MG63 (cell line): ENCODE results near the gene LPCAT1. TPM values are rescaled to one million over a fixed set of nuclear protein-coding genes. Genes with fewer than 3 reads are reported as not detected.
A peak's percentile ranks its signal among the peaks of the same experiment; 100 is the strongest.

ENCODE experiments used
- DNase-seq: peaks from one replicate; pipeline ENCODE4 v3.0.0-alpha.2; 2020
- H3K27me3 ChIP-seq: fragments of 250-450 bp; sonication (Bioruptor Pico); 2 replicates; pipeline ENCODE4 v1.5.1; 2020; ENCODE audit warnings: mild to moderate bottlenecking, moderate library complexity
- H3K36me3 ChIP-seq: fragments of 250-450 bp; sonication (Bioruptor Pico); 2 replicates; pipeline ENCODE4 v1.5.1; 2020; ENCODE audit warnings: mild to moderate bottlenecking, moderate library complexity
- H3K4me3 ChIP-seq: fragments of 250-450 bp; sonication (Bioruptor Pico); 2 replicates; pipeline ENCODE4 v1.5.1; 2020; ENCODE audit warnings: mild to moderate bottlenecking, moderate library complexity
- H3K9me3 ChIP-seq: fragments of 250-450 bp; sonication (Bioruptor Pico); 2 replicates; pipeline ENCODE4 v1.5.1; 2020; ENCODE audit warnings: mild to moderate bottlenecking, moderate library complexity
- total RNA-seq: library from RNA; depleted of rRNA; stranded (reverse); fragments of >200 nt; shearing (Covaris generic); gene quantifications from 2 replicates; pipeline ENCODE4 v1.2.3, GENCODE V29; 2014; ENCODE audit warnings: low replicate concordance

Gene LPCAT1
- total RNA-seq, 1 experiment from 2014 or later: 166 TPM

- Histone ChIP-seq H3K36me3 (peaks cover 96% of the 10 kb centered on the region), H3K27me3 (no peaks in the 10 kb centered on the region), H3K9me3 (no peaks in the 10 kb centered on the region), H3K4me3 (no peak overlapping the region)
- no peak for DNase-seq
These were observed 24.9 kb downstream of the LPCAT1 start for GRCh38 chr5:1498623-1499416.

- no peak for DNase-seq
- no peaks in the 10 kb centered on the region for H3K27me3 ChIP-seq
- H3K9me3 ChIP-seq: no peaks in the 10 kb centered on the region
- no peak overlapping the region for H3K4me3 ChIP-seq
- H3K36me3 ChIP-seq: peaks cover 98% of the 10 kb centered on the region
These were observed 25.8 kb downstream of the LPCAT1 start for GRCh38 chr5:1497795-1498622.

- H3K36me3 ChIP-seq: peaks cover 98% of the 10 kb centered on the region
- no peak overlapping the region for H3K4me3 ChIP-seq
- no peaks in the 10 kb centered on the region for H3K9me3 ChIP-seq
- H3K27me3 ChIP-seq: no peaks in the 10 kb centered on the region
- DNase-seq: no peak
These were observed 26.4 kb downstream of the LPCAT1 start for GRCh38 chr5:1497242-1497777.

GRCh38 chr5:1495525-1495897 is 28.2 kb downstream of the LPCAT1 start:
- Histone ChIP-seq H3K4me3 (no peak overlapping the region), H3K9me3 (no peaks in the 10 kb centered on the region)
- DNase-seq: no peak

GRCh38 chr5:1494780-1495524 is 28.8 kb downstream of the LPCAT1 start:
- no peak for DNase-seq
- peaks cover 96% of the 10 kb centered on the region for H3K36me3 ChIP-seq
- no peaks in the 10 kb centered on the region for H3K27me3 ChIP-seq
- no peak overlapping the region for H3K4me3 ChIP-seq
- H3K9me3 ChIP-seq: no peaks in the 10 kb centered on the region

More at GRCh38 chr5:1495525-1495897, 28.2 kb downstream of the LPCAT1 start:
- H3K27me3 ChIP-seq: no peaks in the 10 kb centered on the region
- peaks cover 96% of the 10 kb centered on the region for H3K36me3 ChIP-seq

- Histone ChIP-seq H3K4me3 (no peak overlapping the region), H3K27me3 (no peaks in the 10 kb centered on the region), H3K36me3 (peaks cover 96% of the 10 kb centered on the region), H3K9me3 (no peaks in the 10 kb centered on the region)
- DNase-seq: no peak
These were observed 29.8 kb downstream of the LPCAT1 start for GRCh38 chr5:1493941-1494340.

- Histone ChIP-seq H3K4me3 (no peak overlapping the region), H3K36me3 (peaks cover 96% of the 10 kb centered on the region), H3K27me3 (no peaks in the 10 kb centered on the region), H3K9me3 (no peaks in the 10 kb centered on the region)
- no peak for DNase-seq
These were observed 30.3 kb downstream of the LPCAT1 start for GRCh38 chr5:1493413-1493812.

GRCh38 chr5:1492757-1493156 is 31.0 kb downstream of the LPCAT1 start:
- no peak for DNase-seq
- H3K36me3 ChIP-seq: peaks cover 96% of the 10 kb centered on the region
- H3K4me3 ChIP-seq: no peak overlapping the region
- no peaks in the 10 kb centered on the region for H3K9me3 ChIP-seq
- H3K27me3 ChIP-seq: no peaks in the 10 kb centered on the region

GRCh38 chr5:1490376-1490775 is 33.4 kb downstream of the LPCAT1 start:
- H3K27me3 ChIP-seq: no peaks in the 10 kb centered on the region
- no peak overlapping the region for H3K4me3 ChIP-seq
- no peak for DNase-seq
- no peaks in the 10 kb centered on the region for H3K9me3 ChIP-seq
- H3K36me3 ChIP-seq: peaks cover 99% of the 10 kb centered on the region

- Histone ChIP-seq H3K9me3 (no peaks in the 10 kb centered on the region), H3K36me3 (peaks cover 99% of the 10 kb centered on the region), H3K27me3 (no peaks in the 10 kb centered on the region), H3K4me3 (no peak overlapping the region)
- no peak for DNase-seq
These were observed 34.0 kb downstream of the LPCAT1 start for GRCh38 chr5:1489754-1490153.

GRCh38 chr5:1488882-1489680 is 34.7 kb downstream of the LPCAT1 start:
- Histone ChIP-seq H3K27me3 (no peaks in the 10 kb centered on the region), H3K36me3 (peaks cover 99% of the 10 kb centered on the region), H3K9me3 (no peaks in the 10 kb centered on the region), H3K4me3 (no peak overlapping the region)
- peak; percentile 77 for DNase-seq

- DNase-seq: no peak
- H3K36me3 ChIP-seq: peaks cover 93% of the 10 kb centered on the region
- H3K27me3 ChIP-seq: no peaks in the 10 kb centered on the region
- H3K4me3 ChIP-seq: no peak overlapping the region
- no peaks in the 10 kb centered on the region for H3K9me3 ChIP-seq
These were observed 36.5 kb downstream of the LPCAT1 start for GRCh38 chr5:1487079-1487764.

- Histone ChIP-seq H3K36me3 (peaks cover 93% of the 10 kb centered on the region), H3K4me3 (no peak overlapping the region), H3K9me3 (no peaks in the 10 kb centered on the region), H3K27me3 (no peaks in the 10 kb centered on the region)
- no peak for DNase-seq
These were observed 37.5 kb downstream of the LPCAT1 start for GRCh38 chr5:1486271-1486670.

- H3K36me3 ChIP-seq: peaks cover 93% of the 10 kb centered on the region
- no peaks in the 10 kb centered on the region for H3K9me3 ChIP-seq
- DNase-seq: no peak
- no peak overlapping the region for H3K4me3 ChIP-seq
- no peaks in the 10 kb centered on the region for H3K27me3 ChIP-seq
These were observed 38.1 kb downstream of the LPCAT1 start for GRCh38 chr5:1485579-1486118.

GRCh38 chr5:1484730-1485578 is 38.8 kb downstream of the LPCAT1 start:
- H3K4me3 ChIP-seq: no peak overlapping the region
- DNase-seq: no peak
- H3K9me3 ChIP-seq: no peaks in the 10 kb centered on the region
- no peaks in the 10 kb centered on the region for H3K27me3 ChIP-seq
- peaks cover 92% of the 10 kb centered on the region for H3K36me3 ChIP-seq
